VCaP (cell line): Measurements from ENCODE around the gene CAPNS1.

ENCODE experiments used
- H3K27ac ChIP-seq: fragments of 450-650 bp; 2 replicates; pipeline ENCODE4 v1.5.1; 2017
- TF ChIP-seq, protein P1 (sequence below): fragments of 450-650 bp; conservative IDR thresholded peaks from 2 replicates; pipeline ENCODE4 v1.5.1; 2017; ENCODE audit warnings: mild to moderate bottlenecking, moderate library complexity

CAPNS1 gene

GRCh38 chr19:36100476-36100875 is 39.4 kb upstream of the CAPNS1 start:
- TF ChIP-seq, protein P1, sequence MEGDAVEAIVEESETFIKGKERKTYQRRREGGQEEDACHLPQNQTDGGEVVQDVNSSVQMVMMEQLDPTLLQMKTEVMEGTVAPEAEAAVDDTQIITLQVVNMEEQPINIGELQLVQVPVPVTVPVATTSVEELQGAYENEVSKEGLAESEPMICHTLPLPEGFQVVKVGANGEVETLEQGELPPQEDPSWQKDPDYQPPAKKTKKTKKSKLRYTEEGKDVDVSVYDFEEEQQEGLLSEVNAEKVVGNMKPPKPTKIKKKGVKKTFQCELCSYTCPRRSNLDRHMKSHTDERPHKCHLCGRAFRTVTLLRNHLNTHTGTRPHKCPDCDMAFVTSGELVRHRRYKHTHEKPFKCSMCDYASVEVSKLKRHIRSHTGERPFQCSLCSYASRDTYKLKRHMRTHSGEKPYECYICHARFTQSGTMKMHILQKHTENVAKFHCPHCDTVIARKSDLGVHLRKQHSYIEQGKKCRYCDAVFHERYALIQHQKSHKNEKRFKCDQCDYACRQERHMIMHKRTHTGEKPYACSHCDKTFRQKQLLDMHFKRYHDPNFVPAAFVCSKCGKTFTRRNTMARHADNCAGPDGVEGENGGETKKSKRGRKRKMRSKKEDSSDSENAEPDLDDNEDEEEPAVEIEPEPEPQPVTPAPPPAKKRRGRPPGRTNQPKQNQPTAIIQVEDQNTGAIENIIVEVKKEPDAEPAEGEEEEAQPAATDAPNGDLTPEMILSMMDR, result no peak
- H3K27ac ChIP-seq, result peak overlapping the region; percentile 18; the same call in 1 of the 2 replicates

DNA sequence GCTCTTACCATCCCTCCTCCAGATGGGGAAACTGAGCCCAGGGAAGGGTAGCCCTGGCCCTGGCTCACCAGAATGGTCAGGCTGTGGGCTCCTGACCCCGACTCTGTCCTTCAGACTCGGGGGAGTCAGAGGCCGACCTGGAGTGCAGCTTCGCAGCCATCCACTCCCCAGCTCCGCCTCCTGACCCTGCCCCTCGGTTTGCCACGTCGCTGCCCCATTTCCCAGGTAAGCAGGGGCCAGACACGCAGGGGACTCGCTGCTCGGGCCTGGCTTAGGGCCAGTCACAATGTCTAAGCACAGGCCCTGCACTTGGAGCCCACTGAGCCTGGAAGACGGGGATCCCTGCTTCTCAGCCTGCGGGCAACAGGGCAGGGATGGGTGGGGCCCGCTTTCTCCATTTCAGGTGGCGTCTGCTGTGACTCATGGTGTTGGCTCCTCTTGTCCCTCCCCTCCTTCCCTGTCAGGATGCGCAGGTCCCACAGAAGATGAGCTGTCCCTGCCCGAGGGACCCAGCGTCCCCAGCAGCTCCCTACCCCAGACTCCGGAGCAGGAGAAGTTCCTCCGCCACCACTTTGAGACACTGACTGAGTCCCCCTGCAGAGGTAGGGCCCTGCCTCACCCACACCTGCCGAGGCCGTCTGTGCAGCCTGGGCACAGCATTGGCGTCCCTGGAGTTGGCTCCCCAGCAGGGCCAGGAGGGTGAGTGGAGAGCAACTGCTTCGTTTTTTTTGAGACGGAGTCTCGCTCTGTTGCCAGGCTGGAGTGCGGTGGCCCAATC is 38.1 kb upstream of the CAPNS1 start:
- TF ChIP-seq, protein P1, result no peak

DNA sequence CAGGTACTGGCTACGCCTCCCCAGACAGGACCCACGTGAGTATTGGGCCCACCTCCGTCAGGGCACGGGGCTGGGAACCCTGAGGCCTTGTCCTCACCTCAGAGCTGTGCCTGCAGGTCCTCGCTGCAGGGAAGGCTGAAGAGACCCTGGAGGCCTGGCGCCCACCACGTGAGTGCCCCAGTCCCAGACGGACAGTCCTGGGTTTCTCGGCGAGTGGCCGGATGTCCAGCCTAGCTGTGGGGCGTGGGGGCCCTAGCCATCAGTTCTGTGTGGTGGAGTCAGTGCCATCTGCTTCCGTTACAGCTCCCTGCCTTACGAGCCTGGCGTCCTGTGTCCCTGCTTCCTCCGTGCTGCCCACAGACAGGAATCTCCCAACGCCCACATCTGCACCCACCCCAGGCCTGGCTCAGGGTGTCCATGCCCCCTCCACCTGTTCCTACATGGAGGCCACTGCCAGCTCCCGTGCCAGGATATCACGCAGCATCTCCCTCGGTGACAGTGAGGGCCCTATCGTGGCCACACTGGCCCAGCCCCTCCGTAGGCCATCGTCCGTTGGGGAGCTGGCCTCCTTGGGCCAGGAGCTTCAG is 36.7 kb upstream of the CAPNS1 start:
- TF ChIP-seq, protein P1, result no peak
- peak overlapping the region; percentile 47; the same call in 1 of the 2 replicates for H3K27ac ChIP-seq

More for the DNA sequence above, 38.1 kb upstream of the CAPNS1 start:
- H3K27ac ChIP-seq, result peak overlapping the region; percentile 18; the same call in 1 of the 2 replicates

GRCh38 chr19:36103842-36104552 is 35.9 kb upstream of the CAPNS1 start:
- peak overlapping the region; percentile 47; the same call in 1 of the 2 replicates for H3K27ac ChIP-seq
- TF ChIP-seq, protein P1, result no peak

GRCh38 chr19:36106441-36106840 is 33.4 kb upstream of the CAPNS1 start:
- TF ChIP-seq, protein P1, result no peak
- peak overlapping the region; percentile 47 for H3K27ac ChIP-seq

DNA sequence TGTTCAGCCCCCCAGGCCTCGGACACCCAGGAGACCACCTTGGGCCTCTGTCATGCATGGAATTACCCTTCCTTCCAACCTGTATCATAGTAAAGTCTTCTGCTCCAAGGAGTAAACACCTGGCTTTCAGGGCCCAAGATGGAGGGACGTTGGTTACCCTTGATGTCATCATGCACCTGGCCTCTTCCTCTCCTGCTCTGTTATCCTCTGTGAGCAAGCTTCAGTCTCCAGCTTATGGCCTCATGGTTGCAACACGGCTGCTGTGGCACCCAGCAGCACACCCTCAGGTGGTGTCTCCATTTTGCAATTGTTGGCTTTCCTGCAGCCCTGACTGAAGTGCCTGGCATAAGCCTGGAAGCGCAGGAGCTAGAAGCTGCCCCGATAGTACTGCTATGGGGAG is 32.9 kb upstream of the CAPNS1 start:
- TF ChIP-seq, protein P1, result no peak
- H3K27ac ChIP-seq, result peak overlapping the region; percentile 47; the same call in 1 of the 2 replicates

DNA sequence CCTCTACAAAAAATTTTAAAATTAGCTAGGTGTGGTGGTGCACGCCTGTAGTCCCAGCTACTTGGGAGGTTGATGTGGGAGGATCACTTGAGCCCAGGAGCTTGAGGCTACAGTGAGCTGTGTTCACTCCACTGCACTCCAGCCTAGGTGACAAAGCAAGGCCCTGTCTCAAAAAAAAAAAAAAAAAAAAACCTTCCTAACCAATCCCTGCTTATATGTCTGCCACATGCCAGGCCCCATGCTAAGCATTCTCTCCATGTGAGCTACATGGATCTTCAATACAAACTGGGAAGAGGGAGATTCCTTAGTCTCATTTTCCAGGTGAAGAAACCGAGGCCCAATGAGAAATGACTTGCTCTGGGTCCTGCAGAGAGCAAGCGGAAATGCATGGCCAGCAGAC is 31.2 kb upstream of the CAPNS1 start:
- peak overlapping the region; percentile 17; the same call in 1 of the 2 replicates for H3K27ac ChIP-seq
- TF ChIP-seq, protein P1, result no peak
